MM.1S (cell line): ENCODE results near the gene ACSL1.

Experiments
- EZH2 ChIP-seq: fragments of 300-600 bp; sonication (generic); optimal IDR thresholded peaks from 2 replicates; pipeline ENCODE3; 2017; ENCODE audit warnings: low read depth, mild to moderate bottlenecking, antibody characterized with exemption, low read length, mixed read lengths
- TF ChIP-seq, protein P1 (sequence below): fragments of 300-600 bp; sonication (generic); IDR thresholded peaks from 2 replicates; pipeline ENCODE4 v1.5.1; 2016; ENCODE audit warnings: antibody characterized with exemption, low read length, mixed read lengths

DNA sequence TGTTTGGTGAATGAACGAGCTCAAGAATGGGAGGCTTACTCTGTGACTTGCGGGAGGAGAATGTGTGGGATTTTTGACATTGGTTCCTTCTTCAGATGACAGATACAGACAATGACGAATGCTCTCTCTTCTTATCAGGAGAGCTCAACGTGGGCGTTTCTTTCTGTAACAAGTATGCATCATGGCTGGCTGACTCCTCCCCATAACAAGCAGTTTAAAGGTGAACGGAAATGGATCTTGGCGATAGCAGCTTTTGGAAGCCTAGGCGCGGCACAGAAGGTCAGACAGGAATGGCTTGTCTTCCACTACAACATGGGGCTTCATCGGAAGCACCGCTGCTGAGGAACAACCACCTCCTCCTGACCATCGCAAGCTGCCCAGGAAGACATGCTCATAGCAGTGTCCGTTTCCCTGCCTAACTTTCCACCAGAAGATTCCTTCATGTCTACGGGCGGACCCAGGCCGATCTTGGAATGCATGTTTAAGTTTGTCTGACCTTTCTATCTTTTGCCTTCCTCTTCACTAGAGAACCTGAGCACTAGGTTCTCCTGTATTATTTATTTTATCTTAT, 18.3 kb upstream of the ACSL1 start:
- TF ChIP-seq, protein P1, sequence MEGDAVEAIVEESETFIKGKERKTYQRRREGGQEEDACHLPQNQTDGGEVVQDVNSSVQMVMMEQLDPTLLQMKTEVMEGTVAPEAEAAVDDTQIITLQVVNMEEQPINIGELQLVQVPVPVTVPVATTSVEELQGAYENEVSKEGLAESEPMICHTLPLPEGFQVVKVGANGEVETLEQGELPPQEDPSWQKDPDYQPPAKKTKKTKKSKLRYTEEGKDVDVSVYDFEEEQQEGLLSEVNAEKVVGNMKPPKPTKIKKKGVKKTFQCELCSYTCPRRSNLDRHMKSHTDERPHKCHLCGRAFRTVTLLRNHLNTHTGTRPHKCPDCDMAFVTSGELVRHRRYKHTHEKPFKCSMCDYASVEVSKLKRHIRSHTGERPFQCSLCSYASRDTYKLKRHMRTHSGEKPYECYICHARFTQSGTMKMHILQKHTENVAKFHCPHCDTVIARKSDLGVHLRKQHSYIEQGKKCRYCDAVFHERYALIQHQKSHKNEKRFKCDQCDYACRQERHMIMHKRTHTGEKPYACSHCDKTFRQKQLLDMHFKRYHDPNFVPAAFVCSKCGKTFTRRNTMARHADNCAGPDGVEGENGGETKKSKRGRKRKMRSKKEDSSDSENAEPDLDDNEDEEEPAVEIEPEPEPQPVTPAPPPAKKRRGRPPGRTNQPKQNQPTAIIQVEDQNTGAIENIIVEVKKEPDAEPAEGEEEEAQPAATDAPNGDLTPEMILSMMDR, result no peak
- TF ChIP-seq EZH2, result no peak
